HPDE6-E6E7 (cell line): Measurements from ENCODE around the gene ST6GALNAC4.

ENCODE experiments used
- DNase-seq: peaks from one replicate; pipeline ENCODE4 v3.0.0; 2011; ENCODE audit warnings: missing footprints; ENCODE audit errors: extremely low spot score

ST6GALNAC4 gene

DNA sequence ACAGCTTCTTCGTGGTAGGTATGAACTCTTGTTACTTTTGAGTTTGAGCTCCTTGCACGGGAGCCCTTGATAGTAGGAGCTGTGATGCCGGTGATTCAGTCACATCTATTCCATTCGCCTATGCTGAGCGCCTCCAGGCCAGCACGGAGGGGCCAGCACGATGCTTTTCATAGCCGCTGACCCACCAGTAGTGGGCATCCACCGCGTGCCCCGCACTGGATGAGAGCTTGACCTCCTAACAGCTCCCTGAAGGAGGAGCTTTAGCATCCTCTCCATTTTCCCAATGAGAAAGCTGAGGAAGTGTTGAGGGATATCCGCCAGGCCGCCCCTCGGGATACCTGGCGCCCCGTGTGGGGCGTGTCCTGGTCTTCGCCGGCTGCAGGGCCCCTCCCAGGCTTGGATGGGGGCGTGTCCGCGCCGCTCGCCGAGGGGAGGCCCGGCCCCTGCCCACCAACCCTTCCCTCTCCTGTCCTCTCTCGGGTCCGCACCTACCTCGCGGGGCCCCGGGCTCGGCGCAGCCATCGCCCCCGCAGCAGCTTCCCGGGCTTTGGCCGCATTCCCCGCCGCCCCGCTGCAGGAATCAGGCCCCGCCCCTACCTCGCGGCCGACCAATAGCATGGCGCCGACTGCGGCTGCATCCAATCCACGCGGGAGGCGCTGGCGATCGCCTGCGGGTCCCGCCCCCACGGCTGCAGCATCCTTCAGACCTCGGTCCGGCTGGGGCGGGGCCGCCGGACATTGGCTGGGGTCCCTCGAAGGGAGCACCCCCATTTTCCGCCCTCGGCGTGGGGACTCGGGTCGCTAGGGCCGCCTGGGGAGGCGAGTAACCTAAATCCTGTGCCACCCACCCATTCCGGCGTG is 13.6 kb upstream of the ST6GALNAC4 start, which contains the start of gene PIP5KL1:
PIP5KL1 (minus strand) TSS at position 547 of the 861 bp plus-strand sequence; CDS start at position 522, 25 bp downstream.
- peak; percentile 83 for DNase-seq

DNA sequence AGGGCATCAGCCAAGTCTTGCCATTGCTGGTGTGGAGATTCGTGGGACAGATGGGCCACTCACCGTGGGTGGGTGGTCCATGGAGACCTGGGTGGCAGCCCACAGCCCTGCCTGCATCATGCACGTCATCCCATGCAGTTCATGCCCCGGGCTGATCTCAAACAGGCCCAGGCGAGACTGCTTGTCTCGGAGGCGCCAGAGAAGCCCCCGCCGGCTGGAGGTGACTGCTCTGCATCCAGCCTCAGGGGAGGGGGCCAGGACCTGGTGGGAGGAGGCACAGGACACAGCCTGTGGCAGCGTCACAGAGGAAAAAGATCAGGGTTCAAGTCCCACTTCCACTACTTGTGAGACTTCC is 12.8 kb upstream of the ST6GALNAC4 start:
- no peak for DNase-seq

GRCh38 chr9:127928676-127929624 is 12.1 kb upstream of the ST6GALNAC4 start:
- no peak for DNase-seq

GRCh38 chr9:127927988-127928675 is 11.3 kb upstream of the ST6GALNAC4 start:
- DNase-seq: no peak

- DNase-seq: peak; percentile 79
Observed at GRCh38 chr9:127927201-127927987, 10.6 kb upstream of the ST6GALNAC4 start.

DNA sequence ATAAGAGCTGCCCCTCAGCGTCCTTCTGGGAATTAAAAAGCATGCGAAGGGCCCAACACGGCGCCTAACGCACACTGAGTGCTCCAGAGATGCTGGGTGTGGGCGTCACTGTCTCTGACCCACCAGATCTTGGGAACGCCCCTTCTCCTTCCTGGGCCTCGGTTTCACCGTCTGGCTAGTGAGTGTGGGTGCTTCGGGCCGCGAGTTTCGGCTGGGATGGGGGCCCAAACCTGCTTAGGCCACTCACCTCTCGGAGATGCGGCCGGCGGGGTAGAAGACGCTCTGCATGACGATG is 10.0 kb upstream of the ST6GALNAC4 start:
- DNase-seq: no peak

DNA sequence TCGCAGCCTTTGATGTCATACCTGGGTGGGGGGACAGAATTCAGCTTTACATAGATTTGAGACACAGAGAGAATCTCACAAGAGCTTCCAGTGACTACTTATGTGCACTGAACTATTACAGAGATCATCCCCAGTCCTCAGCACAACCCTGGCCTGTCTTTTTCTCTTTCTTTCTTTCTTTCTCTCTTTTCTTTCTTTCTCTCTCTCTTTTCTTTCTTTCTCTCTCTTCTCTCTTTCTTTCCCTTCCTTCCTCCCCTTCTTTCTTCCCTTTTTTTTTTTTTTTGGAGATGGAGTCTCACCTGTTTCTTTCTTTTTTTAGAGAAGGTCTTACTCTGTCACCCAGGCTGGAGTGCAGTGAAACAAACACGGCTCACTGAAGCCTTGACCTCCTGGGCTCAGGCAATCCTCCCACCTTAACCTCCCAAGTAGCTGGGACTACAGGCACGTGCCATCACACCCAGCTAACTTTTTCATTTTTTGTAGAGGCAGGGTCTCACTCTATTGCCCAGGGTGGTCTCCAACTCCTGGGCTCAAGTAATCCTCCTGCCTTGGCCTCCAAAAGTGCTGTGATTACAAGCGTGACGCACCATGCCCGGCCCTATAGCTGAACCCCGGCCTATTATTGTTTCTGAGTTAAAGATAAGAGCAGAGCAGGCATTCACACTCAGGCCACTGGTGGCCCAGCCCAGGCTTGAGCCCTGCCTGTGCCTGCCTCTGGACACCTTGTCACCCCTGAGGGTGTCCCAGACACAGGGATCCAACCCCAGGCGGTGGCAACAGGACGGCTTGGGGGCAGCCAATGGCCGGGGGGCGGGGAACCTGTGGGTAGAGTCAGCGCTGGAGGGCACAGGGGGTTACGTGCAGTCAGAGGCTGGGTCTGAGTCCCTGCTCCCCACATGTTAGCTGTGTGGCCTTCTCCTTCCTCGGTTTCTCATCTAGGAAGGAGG is 9.4 kb upstream of the ST6GALNAC4 start:
- no peak for DNase-seq

GRCh38 chr9:127924736-127925444 is 8.0 kb upstream of the ST6GALNAC4 start:
- no peak for DNase-seq

GRCh38 chr9:127923771-127924170 is 6.9 kb upstream of the ST6GALNAC4 start:
- DNase-seq: peak; percentile 69

DNA sequence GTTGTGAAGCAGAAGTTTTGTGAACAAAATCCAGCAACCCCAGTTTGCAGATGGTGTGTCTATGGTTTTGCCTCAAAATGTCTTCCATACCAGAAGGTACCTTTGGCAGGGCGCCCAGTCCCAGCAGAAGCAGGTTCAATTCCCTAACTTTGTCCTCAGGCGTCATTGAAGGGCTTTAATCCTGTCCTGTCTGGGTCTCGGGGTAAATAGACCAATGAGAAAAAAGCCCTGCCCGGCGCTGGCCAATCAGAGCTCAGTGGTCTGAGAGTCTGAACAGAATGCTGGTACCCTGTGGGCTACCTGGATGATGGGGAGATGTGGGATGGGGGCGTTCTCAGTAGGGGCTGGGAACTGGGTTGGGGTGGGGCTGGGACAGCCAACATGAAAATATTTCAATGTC is 6.2 kb upstream of the ST6GALNAC4 start:
- no peak for DNase-seq

DNA sequence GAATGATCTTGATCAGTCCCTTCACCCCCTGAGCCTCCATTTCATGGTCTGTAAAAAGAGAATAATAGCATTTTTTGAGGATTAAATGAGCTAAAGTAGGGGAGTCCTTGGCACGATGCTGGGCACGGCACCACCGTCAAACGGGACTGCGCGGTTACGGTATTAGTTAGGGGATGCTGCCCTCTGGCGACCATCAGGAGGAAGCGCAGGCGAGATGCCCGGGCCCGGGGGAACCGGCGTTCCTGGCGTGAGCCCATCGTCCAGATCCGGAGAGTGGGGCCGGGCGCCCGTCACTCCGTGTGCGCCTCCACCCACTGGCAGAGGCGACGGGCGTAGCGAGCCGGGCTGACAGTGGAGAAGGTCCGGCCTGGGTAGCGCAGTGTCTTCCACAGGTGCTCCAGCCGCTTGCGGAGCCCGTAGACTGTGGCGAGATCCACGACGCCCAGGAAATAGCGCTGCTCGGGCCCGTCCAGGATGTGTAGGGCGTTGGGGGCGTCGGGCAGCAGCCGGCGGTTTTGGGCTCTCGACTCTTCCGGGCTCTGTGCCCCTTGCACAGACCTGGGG is 4.8 kb upstream of the ST6GALNAC4 start:
- DNase-seq: no peak

DNA sequence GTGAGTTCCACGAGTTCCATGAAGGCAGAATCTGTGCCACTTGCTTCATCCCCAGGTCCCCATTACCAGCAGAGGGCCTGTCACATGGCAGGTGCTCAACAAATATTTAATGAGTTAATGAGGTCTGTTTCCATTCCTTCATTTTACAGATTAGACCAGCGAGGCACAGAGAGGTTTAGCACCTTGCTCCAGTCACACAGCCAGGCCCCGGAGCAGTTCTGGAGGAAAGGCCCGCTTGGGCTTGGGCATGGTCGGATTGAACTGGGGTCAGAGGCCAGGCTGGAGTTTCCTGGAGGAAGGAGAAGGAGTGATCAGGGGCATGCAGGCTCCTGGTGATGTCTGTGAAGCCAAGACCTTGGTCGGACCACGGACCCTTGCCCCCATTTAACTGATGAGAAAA is 4.0 kb upstream of the ST6GALNAC4 start:
- DNase-seq: no peak

DNA sequence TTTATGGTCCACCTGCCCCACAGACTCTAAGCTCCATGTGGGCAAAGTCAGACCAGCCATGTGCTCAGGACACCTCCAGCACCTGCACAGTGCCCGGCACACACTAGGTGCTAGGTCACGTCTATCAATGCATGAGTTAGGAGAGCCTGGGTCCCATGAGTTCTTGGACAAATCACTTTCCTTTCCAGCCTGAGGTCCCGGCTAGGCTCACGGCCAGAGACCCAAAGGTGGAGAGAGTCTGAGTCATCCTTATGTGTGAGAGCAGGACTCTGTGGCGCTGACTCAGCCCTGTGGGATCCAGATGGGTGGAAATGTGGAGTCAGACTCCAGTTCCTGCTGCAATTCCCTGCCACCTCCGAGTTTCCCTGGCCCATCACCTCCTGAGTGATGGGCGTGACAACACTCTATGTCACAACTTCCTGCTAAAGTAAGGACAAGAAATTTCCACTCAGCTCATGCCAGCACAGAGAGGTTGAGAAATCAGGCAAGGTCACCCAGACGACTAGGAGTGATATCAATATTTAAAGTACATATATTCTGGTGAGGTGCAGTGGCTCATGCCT is 2.5 kb upstream of the ST6GALNAC4 start:
- DNase-seq: peak; percentile 97

- no peak for DNase-seq
Observed at GRCh38 chr9:127918183-127919107, 1.6 kb upstream of the ST6GALNAC4 start.

GRCh38 chr9:127917603-127918002 is 762 bp upstream of the ST6GALNAC4 start:
- no peak for DNase-seq

GRCh38 chr9:127915801-127916719 is 781 bp downstream of the ST6GALNAC4 start:
- DNase-seq: no peak

GRCh38 chr9:127915325-127915752 is 1.5 kb downstream of the ST6GALNAC4 start:
- no peak for DNase-seq
